COR-L47 (cell line): Measurements from ENCODE around the gene SUV39H2.
"Not testable (repeated sequence)": the region's sequence is repeated elsewhere in the genome, so short reads cannot be mapped to it uniquely, and the experiment has no call there.

Source experiments
- DNase-seq: peaks from one replicate; lab custom pipeline; 2025; lab: John Stamatoyannopoulos, UW

Gene SUV39H2

DNA sequence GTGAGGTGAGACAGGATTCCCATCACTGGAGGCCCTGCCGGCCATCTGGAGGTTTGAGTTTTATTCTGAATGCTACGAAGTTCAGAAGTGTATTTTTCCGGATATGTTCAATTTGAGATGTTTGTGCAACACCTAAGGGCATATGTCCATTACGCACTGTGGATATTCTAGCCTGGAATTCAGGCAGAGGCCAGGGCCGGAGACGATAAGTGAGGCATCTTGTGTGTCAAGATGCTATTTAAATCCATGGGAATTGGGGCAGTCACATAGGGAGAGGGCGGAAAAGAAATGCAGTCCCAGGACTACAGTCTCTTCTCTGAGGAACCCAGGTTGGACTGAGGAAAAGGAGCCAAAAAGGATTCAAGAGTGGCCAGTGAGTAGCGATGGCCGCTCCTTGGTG is 1.9 kb upstream of the SUV39H2 start:
- no peak for DNase-seq

DNA sequence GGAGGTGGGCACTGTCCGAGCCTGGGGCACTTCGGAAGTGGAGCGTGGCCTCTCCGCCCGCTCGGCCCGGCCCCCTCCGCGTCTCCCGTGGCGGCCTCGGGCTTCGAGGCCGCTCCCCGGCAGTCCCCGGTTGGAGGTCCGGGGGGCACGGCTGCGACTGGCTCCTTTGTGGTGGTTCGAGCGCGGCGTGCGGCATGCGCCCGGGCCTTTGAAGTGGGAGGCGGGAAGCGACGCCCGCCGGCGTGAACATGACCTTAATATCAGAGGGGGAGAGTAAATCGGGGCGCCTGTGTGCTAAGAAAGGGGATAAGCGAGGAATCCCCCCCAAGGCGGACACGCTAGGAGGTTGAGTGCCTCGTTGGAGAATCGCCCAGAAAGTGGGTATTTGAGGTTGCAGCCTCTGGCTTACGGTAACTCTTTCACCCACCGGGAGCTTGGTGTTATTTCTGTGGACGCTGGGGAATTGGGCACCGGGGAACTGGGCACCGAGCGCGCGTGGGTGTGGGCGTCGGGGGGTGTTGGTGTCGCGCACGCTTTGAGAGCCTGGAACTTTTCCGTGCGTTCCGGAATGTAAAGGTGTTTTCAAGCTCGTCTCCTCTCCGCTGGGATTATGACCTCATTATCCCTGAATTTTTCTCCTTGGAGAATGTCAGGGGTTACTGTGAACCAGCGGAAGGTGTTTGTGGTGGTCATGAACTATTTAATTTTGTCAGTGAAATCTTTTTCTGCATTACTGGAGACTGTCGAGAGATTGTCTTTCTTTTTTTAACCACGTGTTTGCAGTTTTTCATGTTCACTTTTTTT is 660 bp downstream of the SUV39H2 start:
- DNase-seq: no peak

- DNase-seq: no peak
These were observed 1.2 kb downstream of the SUV39H2 start for GRCh38 chr10:14879928-14880193.

- no peak for DNase-seq
These were observed 1.6 kb downstream of the SUV39H2 start for GRCh38 chr10:14880229-14880628.

DNA sequence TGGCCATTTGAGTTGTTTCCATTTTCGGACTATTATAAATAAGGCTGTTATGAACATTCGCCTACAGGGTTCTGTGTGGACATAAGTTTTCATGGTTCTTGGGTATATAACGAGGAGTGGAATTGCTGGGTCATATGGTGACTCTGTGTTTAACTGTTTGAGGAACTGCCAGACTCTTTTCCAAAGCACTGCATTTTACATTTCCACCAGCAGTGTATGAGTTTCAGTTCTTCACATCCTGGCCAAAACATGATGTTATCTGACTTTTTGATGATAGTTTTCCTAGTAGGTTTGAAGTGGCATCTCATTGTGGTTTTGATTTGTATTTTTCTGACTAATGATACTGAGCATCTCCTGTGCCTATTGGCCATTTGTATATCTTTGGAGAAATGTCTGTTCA is 5.4 kb downstream of the SUV39H2 start:
- DNase-seq: no peak

DNA sequence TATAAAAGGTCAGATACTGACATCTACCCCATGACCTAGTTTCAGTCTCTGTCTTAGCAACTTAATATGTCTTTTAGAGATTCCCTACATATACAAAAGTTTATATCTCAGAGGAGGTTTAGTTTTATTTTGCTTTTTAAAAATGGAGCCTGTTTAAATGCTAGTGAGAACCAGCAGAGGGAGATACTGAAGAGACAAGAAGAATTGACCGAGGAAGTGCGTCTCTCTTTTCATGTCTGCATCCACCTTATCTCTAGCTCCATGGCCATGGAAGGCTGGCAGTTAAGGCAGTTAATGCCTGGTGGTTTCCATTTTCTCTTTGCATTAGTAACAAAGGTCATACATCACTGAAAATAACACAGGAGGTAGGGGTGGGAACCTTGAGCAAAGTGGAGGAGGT is 10.7 kb downstream of the SUV39H2 start:
- no peak for DNase-seq

GRCh38 chr10:14891151-14891550 is 12.5 kb downstream of the SUV39H2 start:
- no peak for DNase-seq

GRCh38 chr10:14904316-14904732 is 25.7 kb downstream of the SUV39H2 start:
- no peak for DNase-seq

DNA sequence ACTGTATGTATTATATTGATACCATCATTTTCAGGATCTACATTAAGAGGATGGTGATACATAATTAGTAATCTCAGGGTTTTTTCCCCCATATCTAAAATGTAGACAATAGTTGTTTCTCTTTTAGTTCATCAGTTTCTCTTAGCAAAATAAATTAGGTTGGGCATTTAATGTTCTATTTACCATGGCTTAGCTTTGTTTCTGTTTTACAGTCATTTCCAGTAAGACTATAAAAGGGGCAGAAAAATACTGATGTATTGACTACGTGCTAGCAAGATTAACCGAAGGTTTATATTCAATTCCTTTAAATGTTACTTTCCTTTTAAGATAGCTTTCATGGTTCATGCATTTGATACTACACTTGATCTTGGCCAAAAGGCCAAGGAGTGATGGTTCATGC is 26.2 kb downstream of the SUV39H2 start:
- no peak for DNase-seq

- DNase-seq: no peak
These were observed 27.2 kb downstream of the SUV39H2 start for GRCh38 chr10:14905890-14906289.

GRCh38 chr10:14906765-14907164 is 28.1 kb downstream of the SUV39H2 start:
- DNase-seq: no peak

DNA sequence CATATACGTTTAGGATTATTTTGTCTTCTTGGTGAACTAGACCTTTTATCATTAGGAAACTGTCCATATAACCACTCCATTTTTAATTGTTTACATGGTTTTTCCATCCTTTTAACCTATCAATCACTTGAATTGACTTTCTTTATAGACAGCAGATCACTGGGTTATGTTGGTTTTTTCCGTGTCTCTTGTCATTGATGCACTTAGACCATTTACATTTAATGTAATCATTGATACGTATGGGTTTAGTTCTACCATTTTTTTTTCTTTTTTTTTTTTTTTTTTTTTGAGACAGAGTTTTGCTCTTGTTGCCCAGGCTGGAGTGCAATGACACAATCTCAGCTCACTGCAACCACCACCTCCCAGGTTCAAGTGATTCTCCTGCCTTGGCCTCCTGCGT is 28.9 kb downstream of the SUV39H2 start:
- not testable (repeated sequence) for DNase-seq

GRCh38 chr10:14909101-14909500 is 30.4 kb downstream of the SUV39H2 start:
- DNase-seq: no peak

- no peak for DNase-seq
These were observed 32.3 kb downstream of the SUV39H2 start for GRCh38 chr10:14910953-14911352.

DNA sequence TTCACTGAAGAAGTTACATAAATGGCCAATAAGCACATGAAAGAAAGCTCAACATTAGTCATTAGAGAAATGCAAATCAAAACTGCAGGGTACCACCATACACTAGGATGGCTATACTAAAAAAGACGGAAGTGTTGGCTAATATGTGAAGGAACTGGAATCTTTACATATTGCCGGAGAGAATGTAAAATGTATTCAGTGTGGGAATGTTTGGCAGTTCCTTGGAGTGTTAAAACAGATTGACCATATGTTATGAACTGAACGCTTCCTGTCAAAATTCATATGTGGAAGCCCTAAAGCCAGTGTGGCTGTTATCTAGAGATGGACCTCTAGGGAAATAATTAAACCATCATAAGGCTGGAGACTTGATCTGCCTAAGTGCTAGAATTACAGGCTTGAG is 33.1 kb downstream of the SUV39H2 start:
- DNase-seq: no peak

DNA sequence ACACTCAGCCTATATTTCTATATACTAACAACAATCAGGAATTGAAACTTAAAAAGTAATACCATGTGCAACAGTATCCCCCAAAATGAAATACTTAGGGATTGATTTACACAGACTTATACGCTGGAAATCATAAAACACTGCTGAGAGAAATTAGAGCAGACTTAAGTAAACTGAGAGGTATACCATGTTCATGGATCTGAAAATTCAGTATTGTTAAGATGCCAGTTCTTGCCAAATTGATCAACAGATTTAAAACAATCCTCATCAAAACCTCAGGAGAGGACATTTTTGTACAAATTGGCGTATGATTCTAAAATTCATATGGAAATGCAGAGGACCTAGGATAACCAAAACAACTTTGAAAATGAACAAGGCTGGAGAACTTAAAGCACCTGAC is 37.9 kb downstream of the SUV39H2 start:
- DNase-seq: no peak

GRCh38 chr10:14917827-14918226 is 39.2 kb downstream of the SUV39H2 start:
- DNase-seq: no peak

DNA sequence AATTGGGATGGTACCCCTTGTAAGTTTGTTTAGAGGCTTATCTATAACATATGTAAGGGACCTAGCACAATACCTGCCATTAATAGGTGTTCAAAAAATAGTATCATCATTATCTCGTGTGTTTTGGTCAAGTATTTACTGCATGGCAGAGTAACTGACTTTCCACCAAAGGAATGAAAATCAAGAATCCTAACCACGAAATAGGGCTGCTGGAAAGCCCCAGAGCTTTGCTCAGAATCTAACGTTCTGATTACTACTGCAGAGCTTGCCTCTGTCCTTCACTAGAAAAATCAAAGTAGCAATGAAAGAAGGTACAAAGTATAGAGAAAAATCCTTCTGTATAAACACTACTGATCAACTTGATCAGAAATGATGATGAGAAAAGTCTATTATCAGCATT is 40.3 kb downstream of the SUV39H2 start:
- DNase-seq: no peak

- no peak for DNase-seq
These were observed 45.3 kb downstream of the SUV39H2 start for GRCh38 chr10:14924013-14924412.

- DNase-seq: no peak
These were observed 46.6 kb downstream of the SUV39H2 start for GRCh38 chr10:14925268-14925667.

- no peak for DNase-seq
These were observed 47.4 kb downstream of the SUV39H2 start for GRCh38 chr10:14926061-14926470.

- no peak for DNase-seq
These were observed 48.2 kb downstream of the SUV39H2 start for GRCh38 chr10:14926722-14927416.

DNA sequence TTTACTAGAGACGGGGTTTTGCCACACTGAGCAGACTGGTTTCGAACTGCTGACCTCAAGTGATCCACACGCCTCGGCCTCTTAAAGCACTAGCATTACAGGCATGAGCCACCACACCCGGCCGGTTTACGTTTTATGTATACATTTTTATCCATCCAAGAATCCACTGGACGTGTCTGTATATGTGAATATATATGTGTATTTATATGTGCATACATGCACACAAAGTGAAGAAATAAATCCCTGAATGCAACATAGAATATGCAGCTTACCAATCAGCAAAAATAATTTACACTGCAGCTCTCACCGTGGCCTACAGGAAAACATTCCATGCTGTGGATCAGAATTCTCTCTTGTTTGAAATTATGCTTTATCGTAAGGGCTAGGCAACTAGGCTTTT is 51.9 kb downstream of the SUV39H2 start:
- DNase-seq: no peak

DNA sequence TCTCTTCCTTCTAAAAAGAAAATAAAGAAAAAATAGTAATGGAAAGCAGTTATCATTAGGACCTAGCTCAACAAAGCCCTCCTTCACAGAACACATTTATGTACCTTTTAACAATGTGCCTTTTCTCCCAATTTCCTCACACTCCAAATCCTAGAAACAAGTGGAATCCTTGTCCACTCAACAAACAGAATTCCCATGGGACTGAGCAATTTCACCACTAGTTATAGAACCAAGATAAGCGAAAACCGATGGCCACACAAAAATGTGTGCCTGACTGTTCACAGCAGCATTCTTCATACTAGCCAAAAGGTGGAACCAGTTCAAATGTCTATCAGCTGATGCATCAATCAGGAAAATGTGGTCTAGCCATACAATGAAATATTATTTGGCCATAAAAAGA is 57.9 kb downstream of the SUV39H2 start:
- no peak for DNase-seq
